Measurements from ENCODE around the gene IMP3. TPM values are rescaled to one million over a fixed set of nuclear protein-coding genes. Genes with fewer than 3 reads are reported as not detected.
"Not testable (repeated sequence)": the region's sequence is repeated elsewhere in the genome, so short reads cannot be mapped to it uniquely, and the experiment has no call there.

IMP3 gene
- total and polyA plus RNA-seq, 8 donors, result 38.6 to 69.9 (median 45.1) TPM

DNA sequence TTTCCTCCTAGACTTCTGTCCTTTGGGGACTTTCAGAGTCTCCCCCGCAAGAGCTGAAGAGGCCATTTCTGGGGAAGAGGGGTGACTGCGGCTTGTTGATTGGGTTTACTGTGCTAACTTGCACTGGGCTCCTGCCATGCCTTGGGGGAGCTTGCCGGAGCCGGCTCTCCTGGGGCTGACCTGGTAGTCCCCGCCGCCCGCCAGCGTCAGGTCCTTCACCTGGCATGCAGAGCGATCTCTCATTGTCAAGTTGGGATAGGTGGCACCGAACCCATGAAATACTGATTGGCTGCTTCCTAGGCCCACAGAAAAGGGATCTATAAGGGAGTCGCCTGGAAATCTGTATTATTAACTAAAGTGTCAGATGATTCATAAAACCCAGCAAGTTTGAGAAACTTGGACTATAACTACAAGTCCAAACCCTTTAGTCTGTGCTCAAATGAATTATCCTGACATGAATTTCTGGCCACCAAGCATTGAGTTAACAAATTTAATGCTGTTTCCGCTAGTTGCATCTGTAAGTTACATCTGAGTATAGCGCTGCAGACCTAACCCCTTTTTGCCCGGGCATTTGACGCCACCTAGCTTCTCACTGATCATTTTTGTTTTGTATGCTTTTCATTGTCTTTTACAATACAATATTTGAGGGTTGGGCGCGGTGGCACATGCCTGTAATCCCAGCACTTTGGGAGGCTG, 607 bp upstream of the IMP3 start:
- TF ChIP-seq, protein P1, sequence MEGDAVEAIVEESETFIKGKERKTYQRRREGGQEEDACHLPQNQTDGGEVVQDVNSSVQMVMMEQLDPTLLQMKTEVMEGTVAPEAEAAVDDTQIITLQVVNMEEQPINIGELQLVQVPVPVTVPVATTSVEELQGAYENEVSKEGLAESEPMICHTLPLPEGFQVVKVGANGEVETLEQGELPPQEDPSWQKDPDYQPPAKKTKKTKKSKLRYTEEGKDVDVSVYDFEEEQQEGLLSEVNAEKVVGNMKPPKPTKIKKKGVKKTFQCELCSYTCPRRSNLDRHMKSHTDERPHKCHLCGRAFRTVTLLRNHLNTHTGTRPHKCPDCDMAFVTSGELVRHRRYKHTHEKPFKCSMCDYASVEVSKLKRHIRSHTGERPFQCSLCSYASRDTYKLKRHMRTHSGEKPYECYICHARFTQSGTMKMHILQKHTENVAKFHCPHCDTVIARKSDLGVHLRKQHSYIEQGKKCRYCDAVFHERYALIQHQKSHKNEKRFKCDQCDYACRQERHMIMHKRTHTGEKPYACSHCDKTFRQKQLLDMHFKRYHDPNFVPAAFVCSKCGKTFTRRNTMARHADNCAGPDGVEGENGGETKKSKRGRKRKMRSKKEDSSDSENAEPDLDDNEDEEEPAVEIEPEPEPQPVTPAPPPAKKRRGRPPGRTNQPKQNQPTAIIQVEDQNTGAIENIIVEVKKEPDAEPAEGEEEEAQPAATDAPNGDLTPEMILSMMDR (IDR thresholded peaks at IDR 0.05), result no peak
- ATAC-seq (peak; percentile 32), DNase-seq (peak in 2 of 4 donors; percentile 42 to 85)
- H3K4me3 ChIP-seq, result peak overlapping the region; percentile 90 to 96
- no peaks in the 10 kb centered on the region for H3K36me3 ChIP-seq
- H3K4me1 ChIP-seq, result peaks cover 7 to 42% of the 10 kb centered on the region in 2 donors
- intact Hi-C loops (cut with DNase I), result no loop called here
- no peaks in the 10 kb centered on the region for H3K9me3 ChIP-seq
- peak overlapping the region; percentile 93 to 97 for H3K27ac ChIP-seq
- no peaks in the 10 kb centered on the region for H3K27me3 ChIP-seq

DNA sequence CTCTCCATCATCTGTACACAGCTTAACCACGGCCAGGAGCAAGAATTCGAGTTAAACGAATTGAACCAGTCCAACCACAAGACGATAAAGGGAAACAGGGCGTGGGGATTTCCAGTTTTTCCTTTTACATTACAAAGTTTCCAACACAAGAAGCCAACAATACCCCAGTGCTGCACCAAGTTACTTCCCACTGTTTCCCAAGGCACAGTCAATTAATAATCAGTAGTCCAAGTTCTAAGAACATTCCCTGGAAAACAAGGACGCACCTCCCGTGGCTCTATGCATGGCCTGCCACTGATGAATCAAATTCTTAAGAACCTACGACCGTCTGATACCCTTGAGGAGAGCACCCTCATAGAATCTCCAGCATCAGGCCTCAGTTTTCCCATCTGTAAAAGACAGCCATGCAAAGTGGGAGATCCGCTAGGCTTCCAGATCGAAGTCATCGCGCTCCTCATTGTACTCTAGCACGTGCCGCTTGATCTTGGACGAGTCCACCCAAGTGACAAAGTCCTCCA, 774 bp downstream of the IMP3 start:
- intact Hi-C loops (cut with DNase I), result no loop called here

DNA sequence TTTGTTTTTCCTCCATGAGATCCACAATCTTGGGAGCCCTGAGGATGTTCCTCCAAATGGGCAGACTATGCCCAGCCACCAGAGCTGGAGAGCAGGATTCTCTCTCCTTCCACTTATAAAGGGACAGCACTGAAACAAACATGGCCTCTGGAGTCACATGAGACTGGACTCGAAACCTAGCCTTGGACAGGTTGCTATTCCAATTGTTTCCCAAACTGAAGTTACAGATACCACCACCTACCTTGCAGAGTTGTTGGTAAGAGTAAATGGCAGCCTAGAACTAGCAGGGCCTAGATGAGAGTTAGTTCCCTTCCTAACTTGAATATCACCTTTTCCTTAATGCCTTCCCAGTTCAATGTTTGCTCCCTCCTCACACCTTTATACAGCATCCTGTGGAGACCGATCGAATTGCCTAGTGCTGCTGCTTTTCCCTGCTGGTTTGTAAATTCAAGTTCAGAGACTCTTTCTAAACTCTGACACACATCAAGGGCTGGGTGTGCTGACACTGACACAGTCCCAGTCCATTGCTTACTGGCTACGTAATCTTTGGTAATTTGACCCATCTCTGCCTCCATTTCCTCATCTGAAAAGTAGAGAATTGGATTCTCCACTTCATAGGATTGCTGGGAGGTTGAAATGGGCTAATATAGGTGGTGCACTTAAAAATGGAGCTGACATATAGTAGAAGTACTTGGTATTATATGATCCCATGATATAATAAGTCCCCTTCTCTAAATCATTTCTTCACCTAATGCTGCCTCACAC, 2.6 kb downstream of the IMP3 start:
- no peaks in the 10 kb centered on the region for H3K36me3 ChIP-seq
- ATAC-seq (no peak), DNase-seq (no peak)
- TF ChIP-seq, protein P1 (IDR thresholded peaks at IDR 0.05), result no peak
- H3K4me3 ChIP-seq, result peak overlapping the region in 1 of 2 donors; percentile 96
- H3K4me1 ChIP-seq, result peaks cover 7 to 42% of the 10 kb centered on the region in 2 donors
- H3K27ac ChIP-seq, result no peak overlapping the region
- intact Hi-C loops (cut with DNase I), result no loop called here
- H3K27me3 ChIP-seq, result no peaks in the 10 kb centered on the region
- no peaks in the 10 kb centered on the region for H3K9me3 ChIP-seq

More for the DNA sequence above, 774 bp downstream of the IMP3 start:
- TF ChIP-seq, protein P1 (IDR thresholded peaks at IDR 0.05), result no peak
- Histone ChIP-seq H3K9me3 (no peaks in the 10 kb centered on the region), H3K27me3 (no peaks in the 10 kb centered on the region), H3K27ac (peak overlapping the region; percentile 93 to 97), H3K36me3 (no peaks in the 10 kb centered on the region), H3K4me3 (peak overlapping the region; percentile 90 to 96), H3K4me1 (peaks cover 7 to 42% of the 10 kb centered on the region in 2 donors)
- no peak for ATAC-seq
- DNase-seq, result no peak

DNA sequence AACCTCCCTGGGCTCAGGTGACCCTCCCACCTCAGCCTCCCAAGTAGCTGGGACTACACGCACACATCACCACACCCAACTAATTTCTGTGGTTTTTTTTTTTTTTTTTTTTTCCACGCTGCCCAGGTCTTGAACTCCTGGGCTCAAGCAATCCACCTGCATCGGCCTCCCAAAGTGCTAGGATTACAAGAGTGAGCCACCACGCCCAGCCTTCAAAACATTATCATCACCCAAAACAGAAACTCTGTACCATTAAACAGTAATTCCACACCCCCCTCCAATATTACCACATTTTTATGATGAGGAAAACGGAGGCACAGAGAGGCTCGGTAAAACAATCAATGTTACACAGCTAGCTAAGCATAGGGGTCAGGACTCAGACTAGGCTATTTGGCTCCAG, 4.0 kb downstream of the IMP3 start:
- no peaks in the 10 kb centered on the region for H3K9me3 ChIP-seq
- no peaks in the 10 kb centered on the region for H3K36me3 ChIP-seq
- no peak overlapping the region for H3K27ac ChIP-seq
- peaks cover 7 to 37% of the 10 kb centered on the region in 2 donors for H3K4me1 ChIP-seq
- no peaks in the 10 kb centered on the region for H3K27me3 ChIP-seq
- TF ChIP-seq, protein P1 (IDR thresholded peaks at IDR 0.05), result no peak
- DNase-seq (no peak), ATAC-seq (no peak)
- intact Hi-C loops (cut with DNase I), result no loop called here
- H3K4me3 ChIP-seq, result no peak overlapping the region

DNA sequence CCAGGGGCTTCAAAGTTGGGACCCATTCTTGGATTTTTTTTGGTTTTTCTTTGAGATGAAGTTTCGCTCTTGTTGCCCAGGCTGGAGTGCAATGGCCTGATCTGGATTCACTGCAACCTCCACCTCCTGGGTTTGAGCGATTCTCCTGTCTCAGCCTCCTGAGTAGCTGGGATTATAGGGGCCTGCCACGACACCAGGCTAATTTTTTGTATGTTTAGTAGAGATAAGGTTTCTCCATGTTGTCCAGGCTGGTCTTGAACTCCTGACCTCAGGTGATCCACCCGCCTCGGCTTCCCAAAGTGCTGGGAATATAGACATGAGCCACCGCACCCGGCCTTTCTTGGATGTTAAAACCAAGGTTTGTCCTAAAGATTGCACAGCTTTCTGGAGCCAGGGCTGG, 6.1 kb downstream of the IMP3 start:
- peaks cover 7 to 28% of the 10 kb centered on the region in 2 donors for H3K4me1 ChIP-seq
- DNase-seq; H3K4me3 ChIP-seq; H3K27ac ChIP-seq; H3K9me3 ChIP-seq; H3K27me3 ChIP-seq; intact Hi-C loops (cut with DNase I); ATAC-seq; H3K36me3 ChIP-seq: not testable (repeated sequence)

Measured in left lung (tissue), 10 donors.